PFSK-1 (cell line): ENCODE measurements around the gene ISG20.

Experiments
- POLR2AphosphoS5 ChIP-seq: IDR thresholded peaks from 2 replicates; pipeline ENCODE4 v1.6.1; 2012; ENCODE audit warnings: low read depth, mild to moderate bottlenecking, control low read depth, low read length, moderate library complexity
- REST ChIP-seq, 2 experiments: IDR thresholded peaks; 2 replicates each; pipeline versions ENCODE4 v1.6.1 to v1.8.0; 2011 to 2012; ENCODE audit warnings: low read depth in 2 of 2, low read length in 2 of 2, control low read depth in 1 of 2, inconsistent platforms in 1 of 2, mild to moderate bottlenecking in 1 of 2, moderate library complexity in 1 of 2; ENCODE audit not compliant: insufficient read depth in 1 of 2
- TAF1 ChIP-seq: IDR thresholded peaks from 2 replicates; pipeline ENCODE4 v1.6.1; 2012; ENCODE audit warnings: low read length, control low read depth, borderline replicate concordance; ENCODE audit not compliant: insufficient read depth

- no peak for TF ChIP-seq POLR2AphosphoS5
- no peak for TF ChIP-seq REST (IDR thresholded peaks at IDR 0.05; ENCODE audit: insufficient read depth in 1 of 2, low read depth in 2 of 2, low read length in 2 of 2)
- no peak for TF ChIP-seq TAF1
Measured at GRCh38 chr15:88631464-88632028, 7.3 kb upstream of the ISG20 start.
